ENCODE results near the gene GALNT15.

Gene GALNT15

DNA sequence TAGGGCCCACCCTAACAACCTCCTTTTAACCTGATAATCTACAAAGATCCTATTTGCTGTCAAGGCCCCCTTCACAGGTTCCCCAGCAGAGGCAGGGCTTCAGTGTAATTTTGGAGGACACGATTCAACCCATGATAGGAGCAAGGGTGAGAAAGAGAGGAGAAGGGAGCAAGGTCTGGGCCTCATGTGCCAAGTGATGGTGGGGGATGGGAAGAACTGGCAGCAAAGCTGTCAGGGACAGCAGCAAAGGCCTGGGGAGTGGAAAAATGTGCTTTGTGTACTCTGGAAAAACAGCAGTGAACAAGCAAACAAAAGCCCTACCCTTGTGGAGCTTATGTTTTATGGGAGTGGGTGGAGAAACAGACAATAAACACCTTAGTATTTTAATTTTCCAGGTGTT is 2.7 kb upstream of the GALNT15 start:
- H3K27me3 ChIP-seq (ENCODE audit: insufficient read depth, poor library complexity, severe bottlenecking) = no peaks in the 10 kb centered on the region

DNA sequence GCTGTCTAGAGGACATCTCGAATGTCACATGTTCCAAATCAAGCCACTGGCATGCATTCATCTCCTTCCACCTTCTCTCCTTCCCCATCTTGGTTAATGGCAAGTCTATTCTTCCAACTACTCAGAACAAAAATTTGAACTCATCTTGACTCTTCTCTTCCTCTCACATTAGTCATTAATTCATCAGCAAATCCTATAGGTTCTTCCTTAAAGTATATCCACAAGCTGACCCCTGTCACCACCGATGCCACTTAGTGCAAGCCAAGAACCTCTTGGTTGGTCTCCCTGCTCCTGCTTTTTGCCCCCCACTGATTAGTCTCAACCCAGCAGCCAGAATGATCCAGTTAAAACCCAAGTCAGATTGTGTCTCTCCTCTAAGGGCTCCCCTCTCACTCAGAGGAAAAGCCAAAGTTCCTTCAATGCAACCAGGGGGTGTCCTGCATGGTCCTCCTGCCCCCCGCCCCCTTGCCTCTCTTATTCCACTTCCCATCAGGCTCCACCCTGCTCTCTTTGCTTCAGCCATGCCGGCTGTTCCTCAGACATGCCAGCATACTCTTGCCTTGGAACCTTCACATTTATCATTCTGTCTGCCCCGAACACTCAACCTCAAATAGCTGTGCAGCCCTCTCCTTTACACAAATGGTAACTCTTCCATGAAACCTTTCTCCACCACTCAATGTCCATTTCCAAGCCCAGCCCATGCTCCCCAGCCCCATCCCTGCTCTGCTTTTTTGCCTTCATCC is 1.0 kb upstream of the GALNT15 start:
- DNase-seq (ENCODE audit: low spot score) = no peak
- no peak overlapping the region for H3K27ac ChIP-seq (ENCODE audit: poor library complexity, severe bottlenecking)

More for the DNA sequence above, 2.7 kb upstream of the GALNT15 start:
- H3K4me3 ChIP-seq (ENCODE audit: severe bottlenecking) = no peak overlapping the region
- no peak for ATAC-seq (ENCODE audit: low read depth)
- TF ChIP-seq, protein P1, sequence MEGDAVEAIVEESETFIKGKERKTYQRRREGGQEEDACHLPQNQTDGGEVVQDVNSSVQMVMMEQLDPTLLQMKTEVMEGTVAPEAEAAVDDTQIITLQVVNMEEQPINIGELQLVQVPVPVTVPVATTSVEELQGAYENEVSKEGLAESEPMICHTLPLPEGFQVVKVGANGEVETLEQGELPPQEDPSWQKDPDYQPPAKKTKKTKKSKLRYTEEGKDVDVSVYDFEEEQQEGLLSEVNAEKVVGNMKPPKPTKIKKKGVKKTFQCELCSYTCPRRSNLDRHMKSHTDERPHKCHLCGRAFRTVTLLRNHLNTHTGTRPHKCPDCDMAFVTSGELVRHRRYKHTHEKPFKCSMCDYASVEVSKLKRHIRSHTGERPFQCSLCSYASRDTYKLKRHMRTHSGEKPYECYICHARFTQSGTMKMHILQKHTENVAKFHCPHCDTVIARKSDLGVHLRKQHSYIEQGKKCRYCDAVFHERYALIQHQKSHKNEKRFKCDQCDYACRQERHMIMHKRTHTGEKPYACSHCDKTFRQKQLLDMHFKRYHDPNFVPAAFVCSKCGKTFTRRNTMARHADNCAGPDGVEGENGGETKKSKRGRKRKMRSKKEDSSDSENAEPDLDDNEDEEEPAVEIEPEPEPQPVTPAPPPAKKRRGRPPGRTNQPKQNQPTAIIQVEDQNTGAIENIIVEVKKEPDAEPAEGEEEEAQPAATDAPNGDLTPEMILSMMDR (IDR thresholded peaks at IDR 0.05; ENCODE audit: poor library complexity, severe bottlenecking) = no peak
- no peaks in the 10 kb centered on the region for H3K4me1 ChIP-seq (ENCODE audit: insufficient read depth, poor library complexity, severe bottlenecking)
- H3K9me3 ChIP-seq (ENCODE audit: severe bottlenecking) = no peaks in the 10 kb centered on the region
- no peak overlapping the region for H3K27ac ChIP-seq (ENCODE audit: poor library complexity, severe bottlenecking)
- H3K36me3 ChIP-seq (ENCODE audit: low read depth) = no peaks in the 10 kb centered on the region
- DNase-seq (ENCODE audit: low spot score) = no peak

DNA sequence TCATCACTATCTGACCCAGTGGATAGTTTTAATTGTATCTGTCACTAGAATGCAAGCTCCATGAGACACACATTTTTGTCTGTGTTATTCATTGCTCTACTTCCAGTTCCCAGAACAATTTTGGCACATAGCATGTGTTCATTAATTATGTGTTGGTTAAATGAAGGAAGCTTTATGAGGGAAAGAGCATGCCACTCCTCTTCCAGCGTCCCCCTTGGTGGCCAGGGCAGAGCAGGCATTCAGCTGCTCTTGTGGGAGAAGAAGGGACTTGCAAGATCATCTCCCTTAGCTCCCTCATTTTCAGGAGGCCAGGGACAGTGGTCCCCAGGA is 489 bp upstream of the GALNT15 start:
- no peak overlapping the region for H3K27ac ChIP-seq (ENCODE audit: poor library complexity, severe bottlenecking)
- TF ChIP-seq, protein P1 (IDR thresholded peaks at IDR 0.05; ENCODE audit: poor library complexity, severe bottlenecking) = no peak
- no peak overlapping the region for H3K4me3 ChIP-seq (ENCODE audit: severe bottlenecking)
- ATAC-seq (ENCODE audit: low read depth) (no peak), DNase-seq (ENCODE audit: low spot score) (no peak)
- H3K27me3 ChIP-seq (ENCODE audit: insufficient read depth, poor library complexity, severe bottlenecking) = no peaks in the 10 kb centered on the region
- H3K36me3 ChIP-seq (ENCODE audit: low read depth) = no peaks in the 10 kb centered on the region
- H3K9me3 ChIP-seq (ENCODE audit: severe bottlenecking) = no peaks in the 10 kb centered on the region
- peaks cover 4% of the 10 kb centered on the region for H3K4me1 ChIP-seq (ENCODE audit: insufficient read depth, poor library complexity, severe bottlenecking)

More for the DNA sequence above, 1.0 kb upstream of the GALNT15 start:
- Histone ChIP-seq H3K27me3 (ENCODE audit: insufficient read depth, poor library complexity, severe bottlenecking) (no peaks in the 10 kb centered on the region), H3K4me3 (ENCODE audit: severe bottlenecking) (no peak overlapping the region), H3K36me3 (ENCODE audit: low read depth) (no peaks in the 10 kb centered on the region), H3K9me3 (ENCODE audit: severe bottlenecking) (no peaks in the 10 kb centered on the region), H3K4me1 (ENCODE audit: insufficient read depth, poor library complexity, severe bottlenecking) (peaks cover 4% of the 10 kb centered on the region)
- TF ChIP-seq, protein P1 (IDR thresholded peaks at IDR 0.05; ENCODE audit: poor library complexity, severe bottlenecking) = no peak
- ATAC-seq (ENCODE audit: low read depth) = no peak

DNA sequence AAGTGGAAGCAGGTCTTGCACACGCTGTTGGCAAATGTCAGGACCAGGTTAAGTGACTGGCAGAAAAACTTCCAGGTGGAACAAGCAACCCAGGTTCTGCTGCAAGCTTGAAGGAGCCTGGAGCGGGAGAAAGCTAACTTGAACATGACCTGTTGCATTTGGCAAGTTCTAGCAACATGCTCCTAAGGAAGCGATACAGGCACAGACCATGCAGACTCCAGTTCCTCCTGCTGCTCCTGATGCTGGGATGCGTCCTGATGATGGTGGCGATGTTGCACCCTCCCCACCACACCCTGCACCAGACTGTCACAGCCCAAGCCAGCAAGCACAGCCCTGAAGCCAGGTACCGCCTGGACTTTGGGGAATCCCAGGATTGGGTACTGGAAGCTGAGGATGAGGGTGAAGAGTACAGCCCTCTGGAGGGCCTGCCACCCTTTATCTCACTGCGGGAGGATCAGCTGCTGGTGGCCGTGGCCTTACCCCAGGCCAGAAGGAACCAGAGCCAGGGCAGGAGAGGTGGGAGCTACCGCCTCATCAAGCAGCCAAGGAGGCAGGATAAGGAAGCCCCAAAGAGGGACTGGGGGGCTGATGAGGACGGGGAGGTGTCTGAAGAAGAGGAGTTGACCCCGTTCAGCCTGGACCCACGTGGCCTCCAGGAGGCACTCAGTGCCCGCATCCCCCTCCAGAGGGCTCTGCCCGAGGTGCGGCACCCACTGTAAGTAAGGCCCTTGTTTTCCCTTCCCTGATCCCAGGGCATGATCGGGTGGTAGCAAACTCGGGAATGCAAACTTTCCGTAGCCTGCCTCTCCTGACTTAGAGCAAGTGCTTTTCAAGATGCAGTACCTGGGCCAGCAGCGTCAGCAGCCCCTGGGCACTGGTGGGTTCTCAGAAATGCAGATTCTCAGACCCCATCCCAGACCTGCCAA is 759 bp downstream of the GALNT15 start:
- H3K4me3 ChIP-seq (ENCODE audit: severe bottlenecking) = no peak overlapping the region
- H3K4me1 ChIP-seq (ENCODE audit: insufficient read depth, poor library complexity, severe bottlenecking) = peaks cover 4% of the 10 kb centered on the region
- TF ChIP-seq, protein P1 (IDR thresholded peaks at IDR 0.05; ENCODE audit: poor library complexity, severe bottlenecking) = no peak
- DNase-seq (ENCODE audit: low spot score) (no peak), ATAC-seq (ENCODE audit: low read depth) (no peak)
- H3K36me3 ChIP-seq (ENCODE audit: low read depth) = no peaks in the 10 kb centered on the region
- H3K27me3 ChIP-seq (ENCODE audit: insufficient read depth, poor library complexity, severe bottlenecking) = no peaks in the 10 kb centered on the region
- no peaks in the 10 kb centered on the region for H3K9me3 ChIP-seq (ENCODE audit: severe bottlenecking)
- no peak overlapping the region for H3K27ac ChIP-seq (ENCODE audit: poor library complexity, severe bottlenecking)

All from RWPE2 (cell line).